Left hindlimb (tissue), 1 donor: ENCODE measurements around the gene RNF212.
"Not testable (repeated sequence)": the region's sequence is repeated elsewhere in the genome, so short reads cannot be mapped to it uniquely, and the experiment has no call there.

Experiments used
- DNase-seq: peaks from one replicate; pipeline ENCODE4 v3.0.0-alpha.2; 2018

The RNF212 gene

DNA sequence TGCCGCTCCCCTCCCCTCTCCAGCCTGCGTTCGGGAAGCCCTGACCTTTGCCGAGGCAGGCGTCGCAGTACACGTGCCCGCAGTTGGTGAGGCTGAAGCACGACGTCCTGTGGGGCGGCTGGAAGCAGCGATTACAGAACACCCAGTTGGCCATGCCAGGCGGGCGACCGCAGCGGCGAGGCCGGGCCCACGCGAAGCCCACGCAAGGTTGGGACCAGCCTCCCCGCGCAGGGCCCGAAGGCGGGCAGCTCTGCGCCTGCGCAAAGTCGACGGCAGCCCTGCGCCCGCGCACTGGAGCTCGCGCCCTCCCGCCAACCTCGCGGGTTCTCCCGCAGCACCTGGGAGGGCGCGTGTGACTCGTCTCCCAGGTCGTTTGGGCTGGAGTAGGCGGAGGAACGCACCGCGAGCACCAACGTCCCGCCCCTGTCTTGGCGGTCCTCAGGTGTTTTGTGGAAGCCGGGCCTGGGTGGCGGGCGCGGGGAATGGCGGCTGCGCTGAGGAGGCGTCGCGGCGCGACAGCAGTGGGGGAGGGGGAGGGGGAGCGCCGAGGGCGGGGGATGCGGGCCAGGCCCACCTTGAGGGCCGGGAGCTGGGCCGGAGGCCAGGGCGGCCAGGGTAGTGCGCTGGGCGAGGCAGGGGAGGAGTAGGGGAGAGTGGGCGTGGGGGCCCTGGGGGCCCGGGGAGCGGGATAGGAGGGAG is at the start of gene RNF212:
TSS of gene RNF212 (minus strand) at position 254 of the 699 bp plus-strand sequence. CDS start at position 154, 100 bp downstream.
- no peak for DNase-seq

DNA sequence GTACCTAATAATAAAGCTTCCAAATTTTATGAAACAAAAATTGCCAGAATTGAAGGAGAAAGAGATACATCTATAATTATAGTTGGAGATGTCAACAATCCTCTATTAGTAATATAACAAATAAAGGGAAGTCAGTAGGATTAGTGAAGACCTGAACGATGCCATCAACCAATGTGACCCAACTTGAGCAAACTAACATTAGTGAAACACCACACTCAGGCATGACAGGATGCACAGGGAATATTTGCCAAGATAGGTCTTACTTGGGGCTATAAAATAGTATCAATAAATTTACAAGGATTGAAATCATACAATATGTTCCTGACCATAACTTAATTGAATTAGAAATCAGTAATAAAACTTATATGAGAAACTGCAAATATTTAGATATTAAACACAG is 47.0 kb upstream of the RNF212 start:
- DNase-seq = no peak

GRCh38 chr4:1156069-1156468 is 42.7 kb upstream of the RNF212 start:
- no peak for DNase-seq

DNA sequence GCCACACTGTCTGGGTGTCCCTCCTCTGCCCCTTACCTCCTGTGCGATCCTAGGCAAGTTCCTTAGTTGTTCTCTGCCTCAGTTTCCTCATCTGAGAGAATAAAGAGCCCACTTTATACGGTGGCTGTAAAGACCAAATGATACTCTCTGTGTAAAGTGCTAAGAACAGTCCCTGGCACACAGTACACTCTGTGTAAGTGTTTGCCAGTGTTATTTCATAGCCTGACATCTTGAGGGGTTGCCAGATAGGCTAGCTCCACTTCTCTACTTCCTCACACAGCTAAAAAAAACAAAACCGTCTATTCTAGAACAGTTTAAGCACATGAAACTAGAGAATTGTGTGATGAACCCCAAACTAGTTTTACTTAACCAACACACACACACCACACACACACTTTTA is 42.0 kb upstream of the RNF212 start:
- DNase-seq = no peak

GRCh38 chr4:1154523-1155182 is 41.3 kb upstream of the RNF212 start:
- no peak for DNase-seq

- no peak for DNase-seq
Measured at GRCh38 chr4:1154126-1154522, 40.8 kb upstream of the RNF212 start.

GRCh38 chr4:1153567-1154090 is 40.3 kb upstream of the RNF212 start:
- DNase-seq = no peak

- DNase-seq = no peak
Measured at GRCh38 chr4:1152290-1152689, 38.9 kb upstream of the RNF212 start.

GRCh38 chr4:1151541-1151940 is 38.2 kb upstream of the RNF212 start:
- no peak for DNase-seq

- DNase-seq = no peak
Measured at GRCh38 chr4:1150875-1151274, 37.5 kb upstream of the RNF212 start.

GRCh38 chr4:1139860-1140259 is 26.5 kb upstream of the RNF212 start:
- DNase-seq = no peak

DNA sequence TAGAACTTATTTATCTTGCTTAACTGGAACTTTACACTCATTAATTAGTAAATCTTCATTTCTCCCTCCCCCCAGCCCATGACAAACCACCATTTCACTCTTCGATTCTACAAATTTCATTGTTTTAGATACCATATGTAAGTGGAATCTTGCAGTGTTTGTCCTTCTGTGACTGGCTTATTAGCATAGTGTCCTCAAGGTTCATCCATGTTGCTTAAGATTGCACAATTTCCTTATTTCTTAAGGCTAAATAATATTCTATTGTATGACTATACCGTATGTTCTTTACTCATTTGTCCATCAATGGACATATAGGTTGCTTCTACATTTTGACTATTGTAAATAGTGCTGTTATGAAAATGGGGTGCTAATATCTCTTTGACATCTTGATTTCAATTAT is 24.5 kb upstream of the RNF212 start:
- no peak for DNase-seq

GRCh38 chr4:1137063-1137776 is 23.9 kb upstream of the RNF212 start:
- DNase-seq = no peak

DNA sequence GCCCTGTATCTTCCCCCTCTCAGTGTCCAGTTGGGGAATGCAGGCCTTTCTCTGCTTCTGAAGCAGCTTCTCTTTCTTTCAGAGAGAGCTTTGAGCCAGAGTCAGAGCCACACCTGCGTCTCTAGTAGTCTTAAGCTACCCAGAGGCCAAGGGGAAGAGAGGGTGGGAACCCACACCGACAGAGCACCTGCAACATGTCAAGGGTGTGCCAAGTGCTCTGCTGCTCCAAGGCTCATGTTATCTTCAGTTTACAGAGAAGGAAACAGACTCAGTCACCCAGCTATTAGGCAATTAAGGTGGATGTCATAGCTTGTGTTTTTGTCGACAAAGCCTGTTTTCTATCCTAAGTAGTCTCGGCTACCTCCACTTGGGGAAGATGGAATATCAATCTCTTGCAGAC is 22.7 kb upstream of the RNF212 start:
- DNase-seq = no peak

GRCh38 chr4:1133033-1133432 is 19.7 kb upstream of the RNF212 start:
- DNase-seq = no peak

DNA sequence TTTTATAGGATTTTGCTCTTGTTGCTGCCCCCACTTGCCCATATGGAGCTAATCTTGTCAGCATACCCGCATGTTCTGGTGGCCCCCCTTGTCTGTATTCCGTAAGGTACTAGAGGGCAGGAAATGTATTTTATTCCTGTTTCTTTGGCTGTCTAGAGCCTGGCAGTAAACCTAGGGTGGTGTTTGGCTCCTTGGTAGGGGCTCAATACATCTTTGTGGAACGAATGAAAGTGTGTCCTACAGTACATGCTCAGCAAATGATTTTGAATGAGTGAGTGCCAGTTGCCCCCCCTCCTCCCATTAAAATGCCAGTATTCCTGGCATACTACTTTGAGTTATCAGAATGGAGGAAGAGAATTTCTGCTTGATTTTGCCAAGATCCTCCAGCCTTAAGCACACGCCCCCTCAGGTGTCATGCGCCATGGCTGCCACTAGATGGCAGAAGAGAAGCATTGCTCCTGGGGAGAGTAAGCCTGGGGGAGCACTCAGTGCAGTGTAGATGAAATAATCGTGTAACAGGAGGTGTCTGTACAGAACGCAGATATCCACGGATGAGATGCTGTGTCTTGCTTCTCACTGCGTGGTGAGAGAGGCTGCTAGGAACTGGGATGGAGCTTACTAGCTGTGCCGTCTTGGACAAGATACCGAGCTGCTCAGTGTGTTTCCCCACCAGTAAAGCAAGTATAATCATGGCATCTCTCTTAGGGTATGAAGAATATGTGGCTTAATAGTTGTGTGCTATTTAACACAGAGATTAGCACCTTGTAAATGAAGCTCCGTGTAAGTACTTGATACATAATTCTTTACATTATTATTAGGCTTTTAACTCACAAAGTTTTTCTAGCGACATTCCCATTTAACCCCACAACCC is 17.2 kb upstream of the RNF212 start:
- peak; percentile 84 for DNase-seq

DNA sequence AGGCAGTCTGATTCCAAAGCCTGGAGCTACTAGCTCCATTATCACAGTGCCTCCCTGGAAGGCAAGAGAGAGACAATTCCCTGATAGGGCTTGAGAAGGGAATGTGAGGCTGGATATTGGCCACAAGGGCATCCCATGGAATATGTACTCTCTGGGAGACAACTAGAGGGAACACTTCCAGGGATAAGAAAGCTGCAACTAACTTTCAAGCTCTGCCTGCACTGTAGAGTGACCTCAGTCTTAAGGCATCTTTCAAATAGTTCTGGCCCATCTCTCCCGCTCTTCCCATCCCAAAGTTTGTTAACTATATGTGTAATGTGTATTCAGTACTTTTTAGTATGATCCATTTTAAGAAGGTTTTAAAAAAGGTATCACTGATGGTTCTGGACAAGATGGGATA is 13.1 kb upstream of the RNF212 start:
- DNase-seq = no peak

- not testable (repeated sequence) for DNase-seq
Measured at GRCh38 chr4:1125466-1125865, 12.1 kb upstream of the RNF212 start.

DNA sequence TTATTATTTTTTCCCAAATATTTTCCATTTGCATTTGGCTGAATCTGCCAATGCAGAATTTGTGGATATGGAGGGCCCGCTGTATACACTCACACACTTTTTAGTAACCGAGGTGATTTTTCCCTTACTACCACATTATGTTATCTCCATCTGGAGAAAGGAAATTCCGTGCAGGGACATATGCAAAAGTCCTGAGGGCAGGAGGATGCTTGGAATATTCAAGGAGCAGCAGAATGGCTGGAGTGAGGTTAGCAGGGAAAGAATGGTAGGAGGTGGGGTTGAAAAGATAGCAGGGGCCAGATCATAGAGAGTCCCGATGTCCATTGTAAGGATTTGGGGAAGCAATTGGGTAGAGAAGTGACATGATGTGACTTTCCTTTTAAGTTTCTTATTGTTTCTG is 11.5 kb upstream of the RNF212 start:
- DNase-seq = no peak

DNA sequence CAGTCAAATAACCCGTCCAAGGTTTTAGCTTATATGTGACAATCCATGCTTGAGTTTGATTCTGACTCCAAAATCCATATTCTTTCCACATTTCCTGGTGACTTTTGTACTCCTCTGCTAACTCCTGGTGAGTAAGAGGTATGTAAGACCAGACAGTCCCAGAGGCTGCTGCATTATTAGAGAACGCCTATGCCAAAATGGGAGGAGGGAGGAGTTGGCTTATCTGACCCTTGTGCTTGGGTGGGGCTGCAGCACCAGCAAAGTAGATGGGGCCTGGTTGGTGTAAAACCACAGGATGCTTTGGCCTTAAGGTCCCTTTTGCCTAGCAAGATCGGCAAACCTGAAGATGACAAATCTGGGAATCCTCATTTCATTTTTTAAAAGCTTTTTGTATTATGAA is 9.1 kb upstream of the RNF212 start:
- DNase-seq = no peak

- no peak for DNase-seq
Measured at GRCh38 chr4:1116838-1117237, 3.5 kb upstream of the RNF212 start.

DNA sequence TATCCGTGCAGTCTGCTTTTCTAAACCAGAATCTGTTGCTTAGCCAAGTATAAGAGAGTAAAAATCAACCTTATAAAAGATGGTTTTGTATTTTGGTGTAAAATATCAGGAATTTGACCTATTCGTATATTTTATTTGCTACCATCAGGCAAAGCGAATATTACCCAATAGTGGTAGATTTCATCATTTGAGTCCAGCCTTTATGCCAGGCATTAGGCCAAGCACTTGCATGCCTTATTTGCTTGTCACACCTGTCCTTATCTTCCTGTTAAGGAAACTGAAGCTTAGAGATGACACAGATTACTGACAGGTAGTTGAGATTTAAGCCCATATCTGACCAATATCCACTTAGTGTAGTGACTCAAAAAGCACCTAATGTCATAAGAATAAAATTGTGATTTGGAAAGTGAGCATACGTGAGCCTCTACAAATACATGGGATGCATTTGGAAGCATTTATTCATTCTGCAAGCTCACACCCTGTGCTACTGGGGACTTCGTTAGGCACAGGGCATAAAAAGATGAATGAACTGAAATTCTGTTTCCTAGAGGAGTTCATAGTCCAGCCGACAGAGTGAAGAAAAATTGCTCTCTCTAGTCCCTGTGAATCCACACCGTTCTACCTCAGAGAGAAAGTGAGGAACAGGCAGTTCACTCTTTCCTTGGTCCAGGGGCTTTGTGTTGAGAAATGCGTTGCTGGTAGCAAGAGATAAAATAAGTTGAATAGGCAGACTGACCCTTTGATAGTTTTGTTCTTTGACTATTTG is 2.3 kb upstream of the RNF212 start:
- no peak for DNase-seq
